ENCODE data around the gene BIN1.

The BIN1 gene

GRCh38 chr2:127106991-127107621 is at the start of gene BIN1:
BIN1 (minus strand) TSS chr2:127107154; CDS start chr2:127106943, 211 bp downstream.
- Histone ChIP-seq H3K4me3 (ENCODE audit: low read depth in 1 of 2, low read length in 2 of 2) (peak within 1 kb of the TSS; percentile 76 to 96), H3K36me3 (ENCODE audit: control insufficient read depth in 1 of 2, insufficient read depth in 2 of 2, low read length in 2 of 2) (no peaks in the 10 kb centered on the region), H3K9me3 (ENCODE audit: control insufficient read depth in 1 of 2, low read length in 2 of 2) (no peaks in the 10 kb centered on the region), H3K27ac (ENCODE audit: low read length) (peak within 1 kb of the TSS; percentile 68), H3K4me1 (ENCODE audit: control insufficient read depth in 1 of 2, insufficient read depth in 2 of 2, low read length in 2 of 2) (peaks cover 8 to 29% of the 10 kb centered on the region in 2 donors), H3K27me3 (ENCODE audit: low read depth, low read length) (no peaks in the 10 kb centered on the region)

- Histone ChIP-seq H3K27me3 (ENCODE audit: low read depth, low read length) (no peaks in the 10 kb centered on the region), H3K27ac (ENCODE audit: low read length) (no peak overlapping the region), H3K9me3 (ENCODE audit: control insufficient read depth in 1 of 2, low read length in 2 of 2) (peaks cover 0 to 2% of the 10 kb centered on the region in 2 donors), H3K4me3 (ENCODE audit: low read depth in 1 of 2, low read length in 2 of 2) (no peak overlapping the region), H3K4me1 (ENCODE audit: control insufficient read depth in 1 of 2, insufficient read depth in 2 of 2, low read length in 2 of 2) (no peaks in the 10 kb centered on the region), H3K36me3 (ENCODE audit: control insufficient read depth in 1 of 2, insufficient read depth in 2 of 2, low read length in 2 of 2) (no peaks in the 10 kb centered on the region)
Observed at GRCh38 chr2:127155947-127156346, 49.0 kb upstream of the BIN1 start.

- H3K4me1 ChIP-seq (ENCODE audit: control insufficient read depth in 1 of 2, insufficient read depth in 2 of 2, low read length in 2 of 2) = no peaks in the 10 kb centered on the region
- no peaks in the 10 kb centered on the region for H3K36me3 ChIP-seq (ENCODE audit: control insufficient read depth in 1 of 2, insufficient read depth in 2 of 2, low read length in 2 of 2)
- H3K4me3 ChIP-seq (ENCODE audit: low read depth in 1 of 2, low read length in 2 of 2) = no peak overlapping the region
- peaks cover 0 to 2% of the 10 kb centered on the region in 2 donors for H3K9me3 ChIP-seq (ENCODE audit: control insufficient read depth in 1 of 2, low read length in 2 of 2)
- no peaks in the 10 kb centered on the region for H3K27me3 ChIP-seq (ENCODE audit: low read depth, low read length)
- H3K27ac ChIP-seq (ENCODE audit: low read length) = no peak overlapping the region
Observed at GRCh38 chr2:127155028-127155581, 48.2 kb upstream of the BIN1 start.

GRCh38 chr2:127154396-127154795 is 47.4 kb upstream of the BIN1 start:
- Histone ChIP-seq H3K36me3 (ENCODE audit: control insufficient read depth in 1 of 2, insufficient read depth in 2 of 2, low read length in 2 of 2) (no peaks in the 10 kb centered on the region), H3K9me3 (ENCODE audit: control insufficient read depth in 1 of 2, low read length in 2 of 2) (peaks cover 0 to 2% of the 10 kb centered on the region in 2 donors), H3K27ac (ENCODE audit: low read length) (no peak overlapping the region), H3K4me3 (ENCODE audit: low read depth in 1 of 2, low read length in 2 of 2) (no peak overlapping the region), H3K27me3 (ENCODE audit: low read depth, low read length) (no peaks in the 10 kb centered on the region), H3K4me1 (ENCODE audit: control insufficient read depth in 1 of 2, insufficient read depth in 2 of 2, low read length in 2 of 2) (no peaks in the 10 kb centered on the region)

- peaks cover 0 to 2% of the 10 kb centered on the region in 2 donors for H3K9me3 ChIP-seq (ENCODE audit: control insufficient read depth in 1 of 2, low read length in 2 of 2)
- no peak overlapping the region for H3K27ac ChIP-seq (ENCODE audit: low read length)
- no peak overlapping the region for H3K4me3 ChIP-seq (ENCODE audit: low read depth in 1 of 2, low read length in 2 of 2)
- no peaks in the 10 kb centered on the region for H3K27me3 ChIP-seq (ENCODE audit: low read depth, low read length)
- H3K36me3 ChIP-seq (ENCODE audit: control insufficient read depth in 1 of 2, insufficient read depth in 2 of 2, low read length in 2 of 2) = no peaks in the 10 kb centered on the region
- H3K4me1 ChIP-seq (ENCODE audit: control insufficient read depth in 1 of 2, insufficient read depth in 2 of 2, low read length in 2 of 2) = no peaks in the 10 kb centered on the region
Observed at GRCh38 chr2:127153691-127154158, 46.8 kb upstream of the BIN1 start.

GRCh38 chr2:127150996-127151395 is 44.0 kb upstream of the BIN1 start:
- no peak overlapping the region for H3K4me3 ChIP-seq (ENCODE audit: low read depth in 1 of 2, low read length in 2 of 2)
- H3K9me3 ChIP-seq (ENCODE audit: control insufficient read depth in 1 of 2, low read length in 2 of 2) = peaks cover 0 to 2% of the 10 kb centered on the region in 2 donors
- no peaks in the 10 kb centered on the region for H3K4me1 ChIP-seq (ENCODE audit: control insufficient read depth in 1 of 2, insufficient read depth in 2 of 2, low read length in 2 of 2)
- no peaks in the 10 kb centered on the region for H3K36me3 ChIP-seq (ENCODE audit: control insufficient read depth in 1 of 2, insufficient read depth in 2 of 2, low read length in 2 of 2)
- H3K27ac ChIP-seq (ENCODE audit: low read length) = no peak overlapping the region
- H3K27me3 ChIP-seq (ENCODE audit: low read depth, low read length) = no peaks in the 10 kb centered on the region

GRCh38 chr2:127149384-127149783 is 42.4 kb upstream of the BIN1 start:
- Histone ChIP-seq H3K27me3 (ENCODE audit: low read depth, low read length) (no peaks in the 10 kb centered on the region), H3K4me3 (ENCODE audit: low read depth in 1 of 2, low read length in 2 of 2) (no peak overlapping the region), H3K9me3 (ENCODE audit: control insufficient read depth in 1 of 2, low read length in 2 of 2) (peaks cover 0 to 2% of the 10 kb centered on the region in 2 donors), H3K4me1 (ENCODE audit: control insufficient read depth in 1 of 2, insufficient read depth in 2 of 2, low read length in 2 of 2) (peaks cover 0 to 8% of the 10 kb centered on the region in 2 donors), H3K36me3 (ENCODE audit: control insufficient read depth in 1 of 2, insufficient read depth in 2 of 2, low read length in 2 of 2) (no peaks in the 10 kb centered on the region), H3K27ac (ENCODE audit: low read length) (no peak overlapping the region)

- H3K36me3 ChIP-seq (ENCODE audit: control insufficient read depth in 1 of 2, insufficient read depth in 2 of 2, low read length in 2 of 2) = no peaks in the 10 kb centered on the region
- no peak overlapping the region for H3K27ac ChIP-seq (ENCODE audit: low read length)
Observed at GRCh38 chr2:127146820-127147502, 40.0 kb upstream of the BIN1 start.

GRCh38 chr2:127146071-127146725 is 39.2 kb upstream of the BIN1 start:
- Histone ChIP-seq H3K4me1 (ENCODE audit: control insufficient read depth in 1 of 2, insufficient read depth in 2 of 2, low read length in 2 of 2) (peaks cover 0 to 10% of the 10 kb centered on the region in 2 donors), H3K27ac (ENCODE audit: low read length) (no peak overlapping the region), H3K4me3 (ENCODE audit: low read depth in 1 of 2, low read length in 2 of 2) (no peak overlapping the region), H3K36me3 (ENCODE audit: control insufficient read depth in 1 of 2, insufficient read depth in 2 of 2, low read length in 2 of 2) (no peaks in the 10 kb centered on the region), H3K9me3 (ENCODE audit: control insufficient read depth in 1 of 2, low read length in 2 of 2) (peaks cover 0 to 2% of the 10 kb centered on the region in 2 donors), H3K27me3 (ENCODE audit: low read depth, low read length) (no peaks in the 10 kb centered on the region)

More at GRCh38 chr2:127146820-127147502, 40.0 kb upstream of the BIN1 start:
- peaks cover 0 to 2% of the 10 kb centered on the region in 2 donors for H3K9me3 ChIP-seq (ENCODE audit: control insufficient read depth in 1 of 2, low read length in 2 of 2)
- no peaks in the 10 kb centered on the region for H3K27me3 ChIP-seq (ENCODE audit: low read depth, low read length)
- no peak overlapping the region for H3K4me3 ChIP-seq (ENCODE audit: low read depth in 1 of 2, low read length in 2 of 2)
- peaks cover 0 to 10% of the 10 kb centered on the region in 2 donors for H3K4me1 ChIP-seq (ENCODE audit: control insufficient read depth in 1 of 2, insufficient read depth in 2 of 2, low read length in 2 of 2)

GRCh38 chr2:127145280-127145895 is 38.4 kb upstream of the BIN1 start:
- H3K4me3 ChIP-seq (ENCODE audit: low read depth in 1 of 2, low read length in 2 of 2) = no peak overlapping the region
- H3K9me3 ChIP-seq (ENCODE audit: control insufficient read depth in 1 of 2, low read length in 2 of 2) = no peaks in the 10 kb centered on the region
- H3K27ac ChIP-seq (ENCODE audit: low read length) = no peak overlapping the region
- H3K27me3 ChIP-seq (ENCODE audit: low read depth, low read length) = no peaks in the 10 kb centered on the region
- H3K36me3 ChIP-seq (ENCODE audit: control insufficient read depth in 1 of 2, insufficient read depth in 2 of 2, low read length in 2 of 2) = no peaks in the 10 kb centered on the region
- peaks cover 0 to 10% of the 10 kb centered on the region in 2 donors for H3K4me1 ChIP-seq (ENCODE audit: control insufficient read depth in 1 of 2, insufficient read depth in 2 of 2, low read length in 2 of 2)
